GM21576 (cell line): ENCODE results near the gene PLA2G2A.
"Not testable (repeated sequence)": the region's sequence is repeated elsewhere in the genome, so short reads cannot be mapped to it uniquely, and the experiment has no call there.

Source experiments
- ATAC-seq: cut with Tn5 transposase; IDR thresholded peaks from one replicate; pipeline ENCODE4 v1.9.1; 2021; ENCODE audit warnings: mild to moderate bottlenecking, moderate library complexity; ENCODE audit not compliant: unreplicated experiment

Gene PLA2G2A

DNA sequence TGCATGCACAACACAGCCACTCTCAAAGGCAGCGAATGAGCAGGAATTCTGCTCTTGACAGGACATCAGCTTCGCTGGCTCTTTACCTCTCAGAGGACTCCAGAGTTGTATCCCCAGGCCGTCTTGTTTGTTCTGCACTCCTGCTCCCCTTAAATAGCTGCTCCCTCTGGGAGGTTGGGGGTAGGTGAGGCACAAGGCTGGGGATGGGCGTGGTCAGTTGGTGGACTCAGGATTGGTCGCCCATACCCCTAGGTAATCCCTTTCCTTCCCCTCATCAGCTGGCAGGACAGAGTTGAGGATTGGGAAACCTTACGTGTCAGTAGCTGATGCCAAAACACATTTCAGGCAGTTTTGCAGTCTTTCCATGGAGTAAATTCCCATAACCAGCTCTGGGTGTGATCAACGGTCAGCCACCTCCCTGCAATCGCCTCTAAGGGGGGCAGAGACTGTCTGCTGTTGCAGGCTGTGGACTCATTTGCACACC, at the start of gene PLA2G2A:
Gene PLA2G2A (minus strand): TSS at position 125 of the 484 bp plus-strand sequence. CDS start 845 bp downstream, outside the sequence.
- ATAC-seq, result no peak

DNA sequence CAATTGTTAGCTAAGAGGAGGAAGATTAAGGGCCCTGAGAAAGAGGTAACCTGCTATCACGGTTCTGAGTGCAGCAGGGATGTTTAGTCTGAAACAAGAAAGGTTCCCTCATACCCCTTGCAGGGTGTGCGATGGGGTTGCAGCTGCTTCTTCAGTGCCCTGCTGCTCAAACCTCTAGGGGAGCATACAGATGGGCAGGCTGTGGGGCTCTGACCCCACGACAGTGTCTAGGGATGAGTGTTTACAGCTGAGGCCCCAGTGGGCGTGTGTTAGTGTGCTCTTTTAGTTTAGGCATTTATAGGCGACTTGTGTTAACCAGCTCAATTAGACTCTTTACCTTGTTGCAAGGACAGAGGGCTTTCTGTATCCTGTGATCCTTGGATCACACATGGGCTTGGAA, 49.3 kb upstream of the PLA2G2A start:
- no peak for ATAC-seq

DNA sequence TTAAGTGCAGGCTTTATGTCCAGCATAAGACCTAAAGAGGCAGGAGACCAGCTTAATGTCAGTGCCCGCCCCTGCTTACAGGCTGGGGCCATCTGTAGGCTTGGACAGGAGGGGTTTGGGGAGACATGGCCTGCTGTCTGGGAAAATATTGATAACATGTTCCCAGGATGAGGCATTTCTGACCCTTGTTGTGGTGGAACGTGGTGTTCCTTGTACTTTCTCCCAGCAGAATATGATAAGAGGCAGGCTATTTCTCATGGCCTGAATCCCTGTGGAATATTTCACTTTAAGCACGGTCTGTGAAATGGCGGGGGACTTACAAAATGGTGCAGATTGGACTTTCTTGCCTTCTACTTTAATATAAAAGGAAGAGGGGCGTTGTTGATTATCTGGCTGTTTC, 48.7 kb upstream of the PLA2G2A start:
- ATAC-seq, result no peak

DNA sequence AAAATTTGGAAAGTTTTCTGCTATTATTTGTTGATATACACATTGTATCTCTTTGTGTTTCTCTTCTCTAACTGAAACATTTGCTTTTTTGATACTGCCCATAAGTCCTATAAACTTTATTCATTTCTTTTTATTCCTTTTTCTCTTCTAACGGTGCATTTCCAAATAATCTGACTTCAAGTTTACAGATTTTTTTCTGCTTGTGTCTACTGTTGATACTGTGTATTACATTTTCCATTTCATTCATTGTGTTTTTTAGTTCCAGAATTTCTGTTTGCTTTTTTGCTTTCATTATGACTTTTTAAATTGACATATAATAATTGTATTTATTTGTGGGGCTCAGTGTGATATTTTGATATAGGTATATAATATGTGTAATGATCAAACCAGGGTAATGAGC, 38.3 kb upstream of the PLA2G2A start:
- no peak for ATAC-seq

GRCh38 chr1:20014153-20014552, 34.7 kb upstream of the PLA2G2A start:
- ATAC-seq, result no peak

GRCh38 chr1:20010016-20010415, 30.6 kb upstream of the PLA2G2A start:
- no peak for ATAC-seq

GRCh38 chr1:20009212-20009611, 29.8 kb upstream of the PLA2G2A start:
- ATAC-seq, result no peak

- ATAC-seq, result no peak
Observed at GRCh38 chr1:20008391-20008841, 29.0 kb upstream of the PLA2G2A start.

GRCh38 chr1:19998823-19999222, 19.4 kb upstream of the PLA2G2A start:
- not testable (repeated sequence) for ATAC-seq

- no peak for ATAC-seq
Observed at GRCh38 chr1:19990689-19991088, 11.3 kb upstream of the PLA2G2A start.

DNA sequence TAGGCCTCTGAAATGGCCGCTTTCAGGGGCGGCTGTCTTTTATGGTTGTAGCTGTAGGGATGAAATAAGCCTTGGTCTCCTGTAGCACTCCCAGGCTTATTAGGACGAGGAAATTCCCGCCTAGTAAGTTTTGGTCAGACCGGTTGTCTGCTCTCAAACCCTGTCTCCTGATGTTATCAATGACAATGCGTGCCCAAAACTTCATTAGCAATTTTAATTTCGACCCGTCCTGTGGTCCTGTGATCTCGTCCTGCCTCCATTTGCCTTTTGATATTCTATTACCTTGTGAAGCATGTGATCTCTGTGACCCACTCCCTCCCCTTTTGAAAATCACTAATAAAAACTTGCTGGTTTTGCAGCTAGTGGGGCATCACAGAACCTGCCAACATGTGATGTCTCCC, 10.8 kb upstream of the PLA2G2A start:
- not testable (repeated sequence) for ATAC-seq

GRCh38 chr1:19988267-19989006, 9.0 kb upstream of the PLA2G2A start:
- no peak for ATAC-seq

- no peak for ATAC-seq
Observed at GRCh38 chr1:19987719-19988118, 8.3 kb upstream of the PLA2G2A start.

DNA sequence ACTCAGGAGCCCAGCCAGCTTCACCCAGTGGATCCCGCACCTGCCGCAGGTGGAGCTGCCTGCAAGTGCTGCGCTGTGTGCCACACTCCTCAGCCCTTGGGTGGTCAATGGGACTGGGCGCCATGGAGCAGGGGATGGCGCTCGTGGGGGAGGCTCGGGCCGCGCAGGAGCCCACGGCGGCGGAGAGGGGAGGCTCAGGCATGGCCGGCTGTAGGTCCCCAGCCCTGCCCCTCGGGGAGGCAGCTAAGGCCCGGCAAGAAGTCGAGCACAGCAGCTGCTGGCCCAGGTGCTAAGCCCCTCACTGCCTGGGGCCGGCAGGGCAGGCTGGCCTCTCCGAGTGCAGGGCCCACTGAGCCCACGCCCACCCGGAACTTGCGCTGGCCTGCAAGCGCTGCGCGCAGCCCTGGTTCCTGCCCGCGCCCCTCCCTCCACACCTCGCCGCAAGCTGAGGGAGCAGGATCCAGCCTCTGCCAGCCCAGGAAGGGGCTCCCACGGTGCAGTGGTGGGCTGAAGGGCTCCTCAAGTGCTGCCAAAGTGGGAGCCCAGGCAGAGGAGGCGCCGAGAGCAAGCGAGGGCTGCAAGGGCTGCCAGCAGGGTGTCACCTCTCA, 5.1 kb upstream of the PLA2G2A start:
- not testable (repeated sequence) for ATAC-seq

DNA sequence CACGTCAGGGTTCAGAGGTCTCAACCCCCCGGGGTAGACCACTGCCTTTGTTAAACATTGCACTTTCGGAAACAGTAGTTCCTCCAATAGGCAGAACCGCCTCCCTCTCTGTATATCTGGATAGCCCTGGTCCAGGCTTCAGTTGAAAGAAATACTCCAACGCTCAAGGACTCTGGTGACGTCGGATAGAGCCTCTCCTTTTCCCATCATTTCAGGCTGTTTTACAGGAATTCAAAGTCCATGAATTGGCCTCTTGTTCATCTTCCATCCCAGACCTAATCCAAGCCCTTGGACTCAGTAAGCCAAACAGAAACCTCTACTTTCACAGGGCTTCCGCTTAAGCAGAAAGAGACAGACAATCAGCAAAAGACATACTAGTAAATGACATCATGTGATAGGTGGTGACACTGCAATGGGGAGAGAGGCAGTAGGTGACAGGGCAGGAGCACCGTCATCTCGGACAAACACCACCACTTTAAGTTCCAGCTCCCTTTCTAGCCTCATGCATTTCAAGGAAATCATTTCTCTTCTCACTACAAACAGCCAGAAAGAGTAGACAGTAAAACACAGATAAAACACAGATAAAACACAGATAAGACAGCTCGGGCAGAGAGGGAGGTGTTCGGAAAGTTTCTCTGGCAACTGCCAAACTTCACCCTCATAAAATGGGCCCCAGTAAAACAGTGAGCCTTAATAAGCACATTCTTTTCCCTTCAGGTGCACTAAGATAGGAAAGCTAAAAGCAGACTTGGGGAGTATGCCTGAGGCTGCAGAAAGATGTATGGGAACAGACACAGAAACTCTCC, 2.3 kb upstream of the PLA2G2A start:
- no peak for ATAC-seq

DNA sequence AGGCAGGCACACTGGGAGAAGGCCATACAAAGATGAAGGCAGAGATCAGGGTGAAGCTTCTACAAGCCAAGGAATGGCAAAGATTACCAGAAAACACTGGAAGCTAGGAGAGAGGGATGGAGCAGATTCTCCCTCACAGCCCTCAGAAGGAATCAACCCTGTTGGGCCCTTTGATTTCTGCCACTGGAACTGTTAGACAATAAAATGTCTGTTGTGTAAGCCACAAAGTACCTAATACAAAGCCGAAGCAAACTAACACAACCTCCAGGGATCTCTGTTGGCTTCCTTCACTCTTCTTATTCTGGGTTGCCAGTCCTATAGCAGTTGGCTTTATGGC, 1.7 kb upstream of the PLA2G2A start:
- no peak for ATAC-seq

DNA sequence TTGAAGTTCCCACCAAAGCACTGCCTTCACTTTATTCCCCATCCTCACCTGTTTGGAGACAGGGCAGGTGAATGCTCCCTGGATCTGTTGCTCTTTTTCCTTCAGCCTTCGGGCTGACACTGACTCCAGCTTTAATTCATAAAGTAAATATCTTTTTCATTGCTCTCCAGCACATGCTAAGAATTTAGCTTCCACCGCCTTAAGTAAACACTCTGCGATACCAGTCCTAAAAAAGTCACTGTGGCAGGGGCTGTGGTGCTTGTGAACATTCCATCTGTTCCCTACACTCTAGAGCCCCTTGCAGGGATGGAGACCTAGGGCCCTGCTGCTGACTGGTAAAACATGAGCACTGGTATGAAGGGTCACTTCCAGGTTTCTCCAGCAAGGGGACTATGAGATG, 896 bp upstream of the PLA2G2A start:
- ATAC-seq, result no peak

- no peak for ATAC-seq
Observed at GRCh38 chr1:19978143-19978542, 1.3 kb downstream of the PLA2G2A start.

GRCh38 chr1:19976317-19977003, 3.0 kb downstream of the PLA2G2A start:
- ATAC-seq, result no peak

DNA sequence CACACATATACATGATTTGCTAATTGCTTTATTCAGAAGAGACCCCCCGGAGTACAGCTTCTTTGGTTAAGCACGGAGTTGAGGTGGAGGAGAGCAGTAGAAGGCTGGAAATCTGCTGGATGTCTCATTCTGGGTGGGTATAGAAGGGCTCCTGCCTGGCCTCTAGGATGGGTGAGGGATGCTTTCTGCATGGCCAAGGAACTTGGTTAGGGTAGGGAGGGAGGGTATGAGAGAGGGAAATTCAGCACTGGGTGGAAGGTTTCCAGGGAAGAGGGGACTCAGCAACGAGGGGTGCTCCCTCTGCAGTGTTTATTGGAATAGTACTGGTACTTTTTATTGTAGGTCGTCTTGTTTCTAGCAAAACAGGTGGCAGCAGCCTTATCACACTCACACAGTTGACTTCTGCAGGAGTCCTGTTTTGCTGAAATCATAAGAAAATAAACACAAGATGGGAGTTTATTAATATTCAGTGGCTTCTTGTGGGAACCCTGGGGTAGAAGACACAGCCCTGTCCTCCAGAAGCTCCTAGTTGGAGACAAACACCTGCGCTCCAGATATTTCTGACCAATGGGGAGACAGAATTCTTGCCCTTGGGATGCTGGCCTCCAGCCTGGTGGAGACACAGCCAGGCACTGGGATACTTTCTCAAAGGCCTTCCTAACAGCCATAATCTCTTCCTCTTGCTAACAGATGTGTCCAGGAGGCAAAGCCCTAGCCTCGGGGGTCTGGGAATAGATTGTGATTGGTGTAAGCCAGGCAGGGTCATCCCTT, 3.8 kb downstream of the PLA2G2A start:
- no peak for ATAC-seq
